Islet precursor cell (in vitro differentiated cells): ENCODE results near the gene DACT3.

Source experiments
- DNase-seq: peaks from one replicate; pipeline ENCODE4 v3.0.0-alpha.2; 2018

Gene DACT3

GRCh38 chr19:46665072-46665471, 4.1 kb upstream of the DACT3 start:
- DNase-seq: no peak

GRCh38 chr19:46661735-46662592, 982 bp upstream of the DACT3 start:
- DNase-seq: peak; percentile 93

- DNase-seq: no peak
These were observed 397 bp downstream of the DACT3 start for GRCh38 chr19:46660551-46661019.

DNA sequence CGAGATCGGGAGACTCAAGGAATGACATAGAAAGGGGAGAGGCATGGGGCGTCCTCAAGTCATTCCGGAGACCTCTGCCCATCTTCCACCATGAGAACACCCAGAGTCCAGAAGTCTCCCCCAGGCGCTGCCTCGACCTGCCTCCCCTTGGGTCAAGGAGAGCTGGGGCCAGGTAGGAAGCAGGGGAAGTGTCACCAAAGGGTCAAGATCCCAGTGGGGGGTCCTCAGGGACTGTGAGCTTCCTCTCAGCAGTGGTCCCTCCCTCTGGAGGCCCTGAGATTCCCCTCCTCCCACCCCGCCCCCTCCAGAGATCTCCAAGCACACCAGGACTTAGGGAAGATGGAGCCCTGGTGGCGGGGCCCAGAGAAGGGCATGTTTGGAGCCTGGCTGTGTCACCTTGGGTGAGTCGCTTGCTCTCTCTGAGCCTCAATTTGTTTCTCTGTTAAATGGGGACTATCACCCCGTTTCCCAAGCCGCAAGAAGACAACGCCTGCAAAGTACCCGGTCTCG, 919 bp downstream of the DACT3 start:
- DNase-seq: peak; percentile 75

DNA sequence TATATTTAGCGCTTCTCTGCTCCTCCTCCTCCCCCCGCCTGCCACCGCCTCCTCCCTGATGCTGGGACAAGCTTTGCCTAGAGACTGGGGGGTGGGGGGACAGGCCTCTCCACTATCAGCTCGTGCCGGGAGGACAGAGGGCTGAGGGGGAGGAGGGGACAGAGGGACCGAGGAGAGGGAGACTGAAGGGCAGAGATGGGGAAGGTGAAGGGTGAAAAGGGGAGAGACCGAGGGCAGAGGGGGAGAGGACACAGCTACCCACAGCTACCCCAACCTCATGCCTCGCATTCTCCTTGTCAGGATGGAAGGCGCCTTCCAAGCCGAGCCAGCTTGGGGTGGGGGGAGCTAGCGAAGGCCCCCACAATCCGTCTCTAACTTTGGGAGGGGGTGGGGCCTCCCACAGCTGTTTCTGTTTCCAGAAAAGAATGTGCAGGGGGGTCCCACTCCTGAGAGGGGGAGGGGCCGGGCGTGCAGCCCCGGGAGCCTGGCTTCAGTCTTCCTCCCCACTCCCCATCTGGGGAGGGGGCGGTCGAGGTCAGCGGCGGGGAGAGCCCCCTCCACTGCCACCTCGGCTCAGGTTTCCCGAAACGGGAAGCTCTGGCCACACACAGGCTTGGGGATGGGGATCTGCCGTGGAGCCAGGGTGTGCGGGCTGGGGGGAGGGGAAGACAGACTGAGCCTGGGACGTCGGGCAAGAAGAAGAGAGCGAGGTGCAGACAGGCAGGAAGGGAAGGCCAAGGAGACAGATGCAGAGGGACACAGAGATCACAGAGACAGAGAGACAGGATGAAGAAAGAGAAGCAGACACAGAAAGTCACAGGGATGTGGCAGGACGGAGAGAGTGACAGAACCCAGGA, 1.6 kb downstream of the DACT3 start:
- peak; percentile 82 for DNase-seq

DNA sequence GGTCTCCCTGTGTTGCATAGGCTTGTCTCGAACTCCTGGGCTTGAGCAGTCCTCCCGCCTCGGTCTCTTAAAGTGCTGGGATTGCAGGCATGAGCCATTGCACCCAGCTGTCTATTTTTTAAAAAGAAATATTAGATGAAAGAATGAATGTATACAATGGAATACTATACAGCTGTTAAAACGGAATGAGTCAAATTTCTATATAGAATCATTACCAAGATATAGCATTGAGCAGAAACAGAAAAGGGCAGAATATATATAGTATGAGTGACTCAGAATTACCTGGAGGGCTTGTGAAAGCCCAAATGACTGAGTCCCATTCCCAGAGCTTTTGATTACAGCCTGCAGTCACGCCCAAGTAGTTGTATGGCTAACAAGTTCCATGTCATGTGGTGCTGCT, 4.4 kb downstream of the DACT3 start:
- no peak for DNase-seq

DNA sequence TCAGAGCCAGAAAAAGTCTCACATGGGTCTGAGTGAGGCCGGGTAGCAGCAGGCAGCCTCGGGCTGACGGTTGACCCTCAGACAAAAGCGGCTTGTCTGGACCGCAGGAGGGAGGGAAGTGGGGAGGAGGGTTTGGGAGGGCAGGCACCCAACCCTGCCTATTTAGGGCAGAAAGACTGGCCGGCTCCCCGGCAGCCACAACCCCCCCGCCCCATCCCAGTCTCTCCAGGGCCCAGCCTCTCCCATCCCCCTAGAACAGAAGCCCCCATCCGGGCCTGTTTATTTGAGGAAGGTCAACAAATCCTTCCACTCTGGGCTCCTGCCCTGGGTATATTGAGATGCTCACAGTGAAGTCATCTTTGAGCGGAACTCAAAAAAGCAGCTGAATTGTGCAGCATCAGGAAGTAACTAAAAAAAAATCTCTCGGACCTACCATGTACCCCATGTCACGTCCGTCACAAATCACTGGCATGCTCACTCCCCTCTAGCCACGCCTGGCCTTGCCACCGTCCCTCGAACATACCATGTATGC, 6.3 kb downstream of the DACT3 start:
- DNase-seq: peak; percentile 76

GRCh38 chr19:46650445-46650844, 10.5 kb downstream of the DACT3 start:
- DNase-seq: no peak

GRCh38 chr19:46648961-46649960, 11.7 kb downstream of the DACT3 start:
- no peak for DNase-seq

- no peak for DNase-seq
These were observed 12.7 kb downstream of the DACT3 start for GRCh38 chr19:46648060-46648960.

DNA sequence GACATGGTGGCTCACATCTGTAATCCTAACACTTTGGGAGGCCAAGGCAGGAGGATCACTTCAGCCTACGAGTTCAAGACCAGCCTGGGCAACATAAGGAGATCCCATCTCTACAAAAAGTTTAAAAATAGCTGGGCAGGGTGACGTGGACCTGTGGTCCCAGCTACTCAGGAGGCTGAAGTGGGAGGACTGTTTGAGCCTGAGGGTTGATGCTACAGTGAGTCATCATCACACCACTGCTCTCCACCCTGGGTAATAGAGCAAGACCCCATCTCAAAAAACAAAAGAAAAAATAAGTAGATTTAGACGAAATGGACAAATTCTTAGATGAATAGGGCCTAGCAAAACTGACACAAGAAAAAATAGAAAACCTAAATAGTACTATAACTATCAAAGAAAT, 14.6 kb downstream of the DACT3 start:
- DNase-seq: no peak

GRCh38 chr19:46644720-46645119, 16.3 kb downstream of the DACT3 start:
- no peak for DNase-seq

GRCh38 chr19:46640656-46641055, 20.3 kb downstream of the DACT3 start:
- no peak for DNase-seq

DNA sequence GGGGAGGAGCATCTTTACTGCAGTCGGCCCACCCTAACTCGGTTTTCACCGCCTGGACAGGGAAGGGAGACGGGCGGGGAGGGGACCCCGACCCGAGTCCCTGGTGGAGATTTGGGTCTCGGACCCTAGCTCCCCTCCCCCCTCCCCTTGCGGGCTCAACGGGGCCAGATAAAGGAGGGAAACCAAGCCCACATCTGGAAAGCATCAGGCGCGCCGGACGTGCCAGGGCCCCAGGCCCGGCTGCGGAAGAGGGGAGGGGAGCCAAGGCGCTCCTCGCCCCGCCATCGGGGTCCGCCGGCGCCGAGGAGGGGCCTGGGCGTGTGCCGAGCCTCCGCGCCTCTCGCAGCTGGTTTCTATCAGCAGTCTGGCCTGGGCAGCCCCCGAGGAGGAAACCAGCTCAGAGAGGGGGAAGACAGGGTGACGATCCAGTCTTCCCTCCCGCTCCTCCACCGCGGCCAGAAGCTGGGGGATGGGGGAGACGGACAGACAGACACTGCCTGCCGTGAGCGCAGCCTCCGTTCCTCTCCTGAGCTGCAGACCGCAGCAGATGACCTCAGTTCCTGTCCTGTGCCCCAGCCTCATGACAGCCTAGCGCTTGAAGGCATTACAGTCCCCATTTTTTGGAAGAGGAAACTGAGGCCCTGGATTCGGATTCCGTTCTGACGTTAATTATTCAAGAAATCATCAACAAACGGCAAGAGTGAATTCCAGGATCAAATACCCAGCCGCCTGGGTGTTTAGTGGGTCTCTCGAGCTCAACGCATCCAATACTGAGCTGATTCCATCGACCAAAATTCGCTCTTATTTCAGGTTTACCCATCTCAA, 21.4 kb downstream of the DACT3 start:
- DNase-seq: peak; percentile 88

DNA sequence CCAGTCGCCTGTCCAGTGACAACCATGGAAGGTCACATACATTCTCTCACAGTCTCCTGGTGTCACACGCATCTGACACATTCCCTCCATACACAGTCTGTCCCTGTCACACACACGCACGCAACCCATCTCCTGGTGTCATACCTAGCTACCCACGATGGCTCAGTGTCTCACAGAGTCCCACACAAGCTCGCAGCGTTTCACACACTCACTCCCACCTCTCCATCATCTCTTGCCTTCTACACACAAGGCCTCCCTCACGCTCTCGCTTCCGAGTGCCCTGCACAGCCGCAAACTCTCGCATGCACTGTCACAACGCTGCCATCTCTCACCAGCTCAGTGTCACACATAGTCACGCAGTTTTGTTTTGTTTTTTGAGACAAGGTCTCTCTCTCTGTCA, 23.8 kb downstream of the DACT3 start:
- no peak for DNase-seq

- DNase-seq: no peak
These were observed 24.8 kb downstream of the DACT3 start, which contains the start of gene GNG8 for GRCh38 chr19:46635920-46636761. Gene GNG8, minus strand, starts transcription at chr19:46636202. Its CDS starts 1,520 bp downstream, at chr19:46634682.

- no peak for DNase-seq
These were observed 26.2 kb downstream of the DACT3 start for GRCh38 chr19:46634656-46635218.

- DNase-seq: peak; percentile 98
These were observed 26.8 kb downstream of the DACT3 start for GRCh38 chr19:46634045-46634655.
